ENCODE results near the gene PAQR5. TPM values are rescaled to one million over a fixed set of nuclear protein-coding genes. Genes with fewer than 3 reads are reported as not detected.

Gene PAQR5
- total and polyA plus RNA-seq, 4 donors: 2.3 to 22.6 (median 10.5) TPM

- ATAC-seq (ENCODE audit: insufficient read depth, low FRiP score) (no peak), DNase-seq (no peak)
- H3K9ac ChIP-seq (ENCODE audit: insufficient read depth in 1 of 2, low read length in 2 of 2): no peak overlapping the region
- TF ChIP-seq CTCF (IDR thresholded peaks at IDR 0.05; ENCODE audit: control extremely low read depth, extremely low read depth): no peak
- H3K4me1 ChIP-seq (ENCODE audit: control insufficient read depth in 5 of 5, insufficient read depth in 5 of 5, low read length in 5 of 5): peaks cover 0 to 10% (median 0%) of the 10 kb centered on the region in 5 donors
- 81 to 89% methylated on average over 5 of the region's 5 CpGs for WGBS, 2 donors
- peaks cover 0 to 4% (median 0%) of the 10 kb centered on the region in 4 donors for H3K36me3 ChIP-seq (ENCODE audit: control insufficient read depth in 4 of 4, insufficient read depth in 4 of 4, low read length in 4 of 4)
- no peak overlapping the region for H3K27ac ChIP-seq (ENCODE audit: low read depth in 1 of 2, low read length in 1 of 2)
- H3K27me3 ChIP-seq (ENCODE audit: control insufficient read depth in 3 of 3, insufficient read depth in 3 of 3, low read length in 2 of 3): no peaks in the 10 kb centered on the region
- no peaks in the 10 kb centered on the region for H3K9me3 ChIP-seq (ENCODE audit: control insufficient read depth in 4 of 4, insufficient read depth in 3 of 4, low read length in 3 of 4)
- H3K4me3 ChIP-seq: no peak overlapping the region
Measured at GRCh38 chr15:69311319-69311721, 12.6 kb downstream of the PAQR5 start.

DNA sequence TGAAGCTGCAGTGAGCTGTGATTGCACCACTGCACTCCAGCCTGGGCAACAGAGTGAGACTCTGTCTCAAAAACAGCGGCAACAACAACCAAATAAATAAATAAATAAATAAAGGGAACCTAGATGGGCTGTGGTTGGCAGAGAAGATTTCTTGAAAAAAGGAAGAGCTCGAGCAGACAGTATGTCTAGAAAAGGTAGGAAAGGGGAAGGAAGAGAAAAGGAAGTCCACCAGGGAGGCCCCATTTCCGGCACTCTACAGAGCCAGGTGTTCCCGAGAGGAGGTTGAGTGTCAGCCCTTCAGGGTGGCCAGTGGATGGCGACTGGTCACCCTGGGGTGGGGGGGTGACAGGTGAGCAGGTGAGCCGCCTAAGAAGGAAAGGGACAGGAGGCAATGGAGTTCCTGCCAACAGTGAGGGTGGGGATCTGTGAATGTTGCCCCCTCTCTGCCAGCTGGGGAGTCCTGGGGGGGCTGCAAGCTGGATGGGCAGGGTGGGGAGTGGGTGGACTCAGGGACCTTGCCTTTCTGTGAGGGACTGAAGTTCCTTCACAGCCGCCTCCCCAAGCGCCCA, 14.8 kb downstream of the PAQR5 start:
- WGBS, 2 donors: 43 to 75% methylated on average over 8 of the region's 8 CpGs
- no peak for ATAC-seq (ENCODE audit: insufficient read depth, low FRiP score)

GRCh38 chr15:69314131-69314530, 15.4 kb downstream of the PAQR5 start:
- H3K4me1 ChIP-seq (ENCODE audit: control insufficient read depth in 5 of 5, insufficient read depth in 5 of 5, low read length in 5 of 5): peaks cover 0 to 16% (median 0%) of the 10 kb centered on the region in 5 donors
- no peaks in the 10 kb centered on the region for H3K27me3 ChIP-seq (ENCODE audit: control insufficient read depth in 3 of 3, insufficient read depth in 3 of 3, low read length in 2 of 3)
- H3K4me3 ChIP-seq: no peak overlapping the region
- ATAC-seq (ENCODE audit: insufficient read depth, low FRiP score) (no peak), DNase-seq (no peak)
- WGBS, 2 donors: 63 to 80% methylated on average over 6 of the region's 6 CpGs
- H3K9ac ChIP-seq (ENCODE audit: insufficient read depth in 1 of 2, low read length in 2 of 2): no peak overlapping the region
- H3K36me3 ChIP-seq (ENCODE audit: control insufficient read depth in 4 of 4, insufficient read depth in 4 of 4, low read length in 4 of 4): no peaks in the 10 kb centered on the region
- H3K9me3 ChIP-seq (ENCODE audit: control insufficient read depth in 4 of 4, insufficient read depth in 3 of 4, low read length in 3 of 4): no peaks in the 10 kb centered on the region
- TF ChIP-seq CTCF (IDR thresholded peaks at IDR 0.05; ENCODE audit: control extremely low read depth, extremely low read depth): no peak
- no peak overlapping the region for H3K27ac ChIP-seq (ENCODE audit: low read depth in 1 of 2, low read length in 1 of 2)

More for the DNA sequence above, 14.8 kb downstream of the PAQR5 start:
- H3K9ac ChIP-seq (ENCODE audit: insufficient read depth in 1 of 2, low read length in 2 of 2): no peak overlapping the region
- no peaks in the 10 kb centered on the region for H3K9me3 ChIP-seq (ENCODE audit: control insufficient read depth in 4 of 4, insufficient read depth in 3 of 4, low read length in 3 of 4)
- H3K27me3 ChIP-seq (ENCODE audit: control insufficient read depth in 3 of 3, insufficient read depth in 3 of 3, low read length in 2 of 3): no peaks in the 10 kb centered on the region
- DNase-seq: no peak
- no peak overlapping the region for H3K4me3 ChIP-seq
- no peak overlapping the region for H3K27ac ChIP-seq (ENCODE audit: low read depth in 1 of 2, low read length in 1 of 2)
- TF ChIP-seq CTCF (IDR thresholded peaks at IDR 0.05; ENCODE audit: control extremely low read depth, extremely low read depth): no peak
- no peaks in the 10 kb centered on the region for H3K36me3 ChIP-seq (ENCODE audit: control insufficient read depth in 4 of 4, insufficient read depth in 4 of 4, low read length in 4 of 4)
- peaks cover 0 to 16% (median 0%) of the 10 kb centered on the region in 5 donors for H3K4me1 ChIP-seq (ENCODE audit: control insufficient read depth in 5 of 5, insufficient read depth in 5 of 5, low read length in 5 of 5)

DNA sequence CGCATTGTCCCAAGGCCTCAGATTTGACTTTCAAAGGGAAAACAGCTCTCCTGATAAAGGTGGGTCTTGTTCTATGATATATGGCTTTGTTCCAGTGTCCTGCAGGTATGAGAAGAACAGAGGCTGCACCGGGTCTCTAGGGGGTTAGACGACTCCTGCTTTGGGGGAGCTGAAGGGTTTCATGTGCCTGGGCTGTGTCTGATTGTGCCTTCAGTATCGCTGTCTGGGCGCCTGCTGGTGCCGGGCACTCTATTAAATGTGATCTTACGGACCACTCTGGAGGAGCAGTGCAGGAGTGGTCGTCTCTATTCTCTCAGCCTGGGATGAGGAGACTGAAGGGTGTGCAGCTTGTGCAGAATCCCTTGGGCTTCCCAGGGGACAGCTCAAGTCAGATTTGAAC, 16.0 kb downstream of the PAQR5 start:
- ATAC-seq (ENCODE audit: insufficient read depth, low FRiP score) (no peak), DNase-seq (no peak)
- Histone ChIP-seq H3K4me3 (no peak overlapping the region), H3K9ac (ENCODE audit: insufficient read depth in 1 of 2, low read length in 2 of 2) (no peak overlapping the region), H3K4me1 (ENCODE audit: control insufficient read depth in 5 of 5, insufficient read depth in 5 of 5, low read length in 5 of 5) (peaks cover 0 to 22% (median 3%) of the 10 kb centered on the region in 5 donors), H3K9me3 (ENCODE audit: control insufficient read depth in 4 of 4, insufficient read depth in 3 of 4, low read length in 3 of 4) (no peaks in the 10 kb centered on the region), H3K36me3 (ENCODE audit: control insufficient read depth in 4 of 4, insufficient read depth in 4 of 4, low read length in 4 of 4) (no peaks in the 10 kb centered on the region), H3K27ac (ENCODE audit: low read depth in 1 of 2, low read length in 1 of 2) (no peak overlapping the region), H3K27me3 (ENCODE audit: control insufficient read depth in 3 of 3, insufficient read depth in 3 of 3, low read length in 2 of 3) (no peaks in the 10 kb centered on the region)
- WGBS, 2 donors: 92 to 95% methylated on average over 8 of the region's 8 CpGs
- no peak for TF ChIP-seq CTCF (IDR thresholded peaks at IDR 0.05; ENCODE audit: control extremely low read depth, extremely low read depth)
